ENCODE data around the gene ARIH2. TPM values are rescaled to one million over a fixed set of nuclear protein-coding genes. Genes with fewer than 3 reads are reported as not detected.
A peak's percentile ranks its signal among the peaks of the same experiment; 100 is the strongest.

The ARIH2 gene
- polyA plus RNA-seq, 3 donors from 2014 or later = 171 to 224 (median 177) TPM

- Mint-ChIP-seq H3K27ac (peak overlapping the region; percentile 76 to 89 (median 85)), H3K36me3 (peaks cover 0 to 4% (median 0%) of the 10 kb centered on the region in 3 donors), H3K4me3 (peak overlapping the region; percentile 84 to 91 (median 90)), H3K9me3 (no peaks in the 10 kb centered on the region), H3K4me1 (peaks cover 32 to 47% of the 10 kb centered on the region in 2 donors), H3K27me3 (ENCODE audit: low read depth in 3 of 3) (peaks cover 0 to 9% (median 5%) of the 10 kb centered on the region in 3 donors)
- peak; percentile 26 to 34 (median 29) for DNase-seq
Observed at GRCh38 chr3:48990636-48991469, 72.2 kb downstream of the ARIH2 start.

- peaks cover 0 to 6% (median 4%) of the 10 kb centered on the region in 3 donors for H3K27me3 Mint-ChIP-seq (ENCODE audit: low read depth in 3 of 3)
- peak overlapping the region; percentile 39 to 90 (median 67) for H3K4me3 Mint-ChIP-seq
- no peaks in the 10 kb centered on the region for H3K9me3 Mint-ChIP-seq
- no peak for DNase-seq
- H3K27ac Mint-ChIP-seq = peak overlapping the region in 4 of 6 donors; percentile 41 to 61 (median 55)
- H3K4me1 Mint-ChIP-seq = peaks cover 32 to 47% of the 10 kb centered on the region in 2 donors
- peaks cover 0 to 4% (median 0%) of the 10 kb centered on the region in 3 donors for H3K36me3 Mint-ChIP-seq
Observed at GRCh38 chr3:48991851-48992545, 73.4 kb downstream of the ARIH2 start.

GRCh38 chr3:48993834-48994233, 75.2 kb downstream of the ARIH2 start:
- Mint-ChIP-seq H3K9me3 (no peaks in the 10 kb centered on the region), H3K36me3 (peaks cover 0 to 4% (median 0%) of the 10 kb centered on the region in 3 donors), H3K27me3 (ENCODE audit: low read depth in 3 of 3) (peaks cover 0 to 4% (median 1%) of the 10 kb centered on the region in 3 donors), H3K4me1 (peaks cover 28 to 38% of the 10 kb centered on the region in 2 donors), H3K27ac (no peak overlapping the region), H3K4me3 (no peak overlapping the region)
- no peak for DNase-seq

- Mint-ChIP-seq H3K27me3 (ENCODE audit: low read depth in 3 of 3) (no peaks in the 10 kb centered on the region), H3K9me3 (no peaks in the 10 kb centered on the region), H3K27ac (no peak overlapping the region), H3K4me1 (peaks cover 8 to 18% of the 10 kb centered on the region in 2 donors), H3K4me3 (no peak overlapping the region), H3K36me3 (peaks cover 0 to 4% (median 0%) of the 10 kb centered on the region in 3 donors)
- DNase-seq = no peak
Observed at GRCh38 chr3:48996640-48997039, 78.0 kb downstream of the ARIH2 start.

- no peak overlapping the region for H3K27ac Mint-ChIP-seq
- H3K4me1 Mint-ChIP-seq = peaks cover 4 to 13% of the 10 kb centered on the region in 2 donors
- H3K36me3 Mint-ChIP-seq = peaks cover 0 to 4% (median 0%) of the 10 kb centered on the region in 3 donors
- no peaks in the 10 kb centered on the region for H3K27me3 Mint-ChIP-seq (ENCODE audit: low read depth in 3 of 3)
- H3K4me3 Mint-ChIP-seq = no peak overlapping the region
- DNase-seq = no peak
- no peaks in the 10 kb centered on the region for H3K9me3 Mint-ChIP-seq
Observed at GRCh38 chr3:48997102-48997635, 78.5 kb downstream of the ARIH2 start.

- Mint-ChIP-seq H3K27ac (peak overlapping the region in 1 of 6 donors; percentile 30), H3K36me3 (peaks cover 0 to 4% (median 0%) of the 10 kb centered on the region in 3 donors), H3K4me1 (peaks cover 4 to 12% of the 10 kb centered on the region in 2 donors), H3K4me3 (no peak overlapping the region), H3K27me3 (ENCODE audit: low read depth in 3 of 3) (no peaks in the 10 kb centered on the region), H3K9me3 (no peaks in the 10 kb centered on the region)
- no peak for DNase-seq
Observed at GRCh38 chr3:48997714-48998637, 79.3 kb downstream of the ARIH2 start.

GRCh38 chr3:48999085-48999858, 80.6 kb downstream of the ARIH2 start:
- no peak overlapping the region for H3K4me3 Mint-ChIP-seq
- no peak for DNase-seq
- peak overlapping the region in 3 of 6 donors; percentile 43 to 62 (median 49) for H3K27ac Mint-ChIP-seq
- peaks cover 0 to 4% (median 0%) of the 10 kb centered on the region in 3 donors for H3K36me3 Mint-ChIP-seq
- H3K4me1 Mint-ChIP-seq = peaks cover 0 to 2% of the 10 kb centered on the region in 2 donors
- peaks cover 0 to 2% (median 0%) of the 10 kb centered on the region in 3 donors for H3K27me3 Mint-ChIP-seq (ENCODE audit: low read depth in 3 of 3)
- H3K9me3 Mint-ChIP-seq = no peaks in the 10 kb centered on the region

- H3K36me3 Mint-ChIP-seq = no peaks in the 10 kb centered on the region
- H3K27ac Mint-ChIP-seq = no peak overlapping the region
- no peak overlapping the region for H3K4me3 Mint-ChIP-seq
- H3K9me3 Mint-ChIP-seq = no peaks in the 10 kb centered on the region
- peaks cover 0 to 2% (median 0%) of the 10 kb centered on the region in 3 donors for H3K27me3 Mint-ChIP-seq (ENCODE audit: low read depth in 3 of 3)
- H3K4me1 Mint-ChIP-seq = peaks cover under 1% of the 10 kb centered on the region in 2 donors
- no peak for DNase-seq
Observed at GRCh38 chr3:49001155-49001554, 82.5 kb downstream of the ARIH2 start.

- Mint-ChIP-seq H3K27me3 (ENCODE audit: low read depth in 3 of 3) (peaks cover 0 to 10% (median 6%) of the 10 kb centered on the region in 3 donors), H3K27ac (no peak overlapping the region), H3K36me3 (no peaks in the 10 kb centered on the region), H3K4me1 (peaks cover 23 to 31% of the 10 kb centered on the region in 2 donors), H3K9me3 (no peaks in the 10 kb centered on the region), H3K4me3 (peak overlapping the region in 1 of 5 donors; percentile 9)
- no peak for DNase-seq
Observed at GRCh38 chr3:49004352-49005302, 86.0 kb downstream of the ARIH2 start.

- Mint-ChIP-seq H3K36me3 (no peaks in the 10 kb centered on the region), H3K4me1 (peaks cover 23 to 31% of the 10 kb centered on the region in 2 donors), H3K27ac (peak overlapping the region in 1 of 6 donors; percentile 11), H3K4me3 (peak overlapping the region in 1 of 5 donors; percentile 9), H3K9me3 (no peaks in the 10 kb centered on the region), H3K27me3 (ENCODE audit: low read depth in 3 of 3) (peaks cover 0 to 10% (median 6%) of the 10 kb centered on the region in 3 donors)
- DNase-seq = no peak
Observed at GRCh38 chr3:49005303-49005680, 86.7 kb downstream of the ARIH2 start.

GRCh38 chr3:49005998-49006397, 87.4 kb downstream of the ARIH2 start:
- Mint-ChIP-seq H3K36me3 (no peaks in the 10 kb centered on the region), H3K9me3 (no peaks in the 10 kb centered on the region), H3K4me3 (peak overlapping the region; percentile 97 to 100 (median 99)), H3K27ac (peak overlapping the region in 5 of 6 donors; percentile 93 to 99 (median 98)), H3K27me3 (ENCODE audit: low read depth in 3 of 3) (peaks cover 0 to 10% (median 6%) of the 10 kb centered on the region in 3 donors), H3K4me1 (peaks cover 23 to 31% of the 10 kb centered on the region in 2 donors)
- no peak for DNase-seq

Data from immature natural killer cell (primary cell).